Gastrocnemius medialis (tissue), 4 donors: Measurements from ENCODE around the gene SEMA4A. TPM values are rescaled to one million over a fixed set of nuclear protein-coding genes. Genes with fewer than 3 reads are reported as not detected.

Source experiments
- ATAC-seq, 2 donors: fragments of 150-250 bp; one replicate each; pipeline ENCODE4 v1.9.1; 2016
- DNase-seq, 2 donors: peaks; one replicate each; pipeline ENCODE4 v3.0.0-alpha.2; 2019
- H3K27ac ChIP-seq, 4 donors: fragments of 200-600 bp; sonication (generic); 1 replicate in 1 of 4; 2 replicates in 3 of 4; pipeline ENCODE4 v1.5.1; 2016 to 2018; ENCODE audit warnings: mild to moderate bottlenecking in 2 of 4, moderate library complexity in 1 of 4
- H3K27me3 ChIP-seq, 3 donors: fragments of 200-600 bp; sonication (generic) in 2 of 3; 1 replicate in 1 of 3; 2 replicates in 2 of 3; pipeline versions ENCODE4 v1.5.1 to v1.6.0; 2016 to 2019; ENCODE audit warnings: mild to moderate bottlenecking in 1 of 3, moderate library complexity in 1 of 3
- H3K36me3 ChIP-seq, 2 donors: fragments of 200-600 bp; sonication (generic) in 1 of 2; one replicate each; pipeline ENCODE4 v1.5.1; 2017 to 2018
- H3K4me1 ChIP-seq, 2 donors: fragments of 200-600 bp; sonication (generic) in 1 of 2; one replicate each; pipeline ENCODE4 v1.5.1; 2016 to 2017; ENCODE audit warnings: mild to moderate bottlenecking in 2 of 2
- H3K4me3 ChIP-seq, 4 donors: fragments of 200-600 bp; sonication (generic) in 3 of 4; 1 replicate in 1 of 4; 2 replicates in 3 of 4; pipeline ENCODE4 v1.5.1; 2016 to 2019; ENCODE audit warnings: mild to moderate bottlenecking in 2 of 4
- H3K9me3 ChIP-seq, 3 donors: fragments of 200-600 bp; sonication (generic) in 2 of 3; 1 replicate in 1 of 3; 2 replicates in 2 of 3; pipeline ENCODE4 v1.5.1; 2016 to 2019
- CTCF ChIP-seq, 5 experiments: fragments of 450-650 bp in 3 of 5; fragments of 200-600 bp in 2 of 5; sonication (generic) in 2 of 5; IDR thresholded peaks in 4 of 5; conservative IDR thresholded peaks in 1 of 5; 1 replicate in 4 of 5; 2 replicates in 1 of 5; pipeline ENCODE4 v1.5.1; 2016 to 2019; ENCODE audit warnings: antibody characterized with exemption in 5 of 5, mild to moderate bottlenecking in 3 of 5, moderate library complexity in 3 of 5
- POLR2A ChIP-seq, 2 donors: fragments of 450-650 bp; IDR thresholded peaks; one replicate each; pipeline ENCODE4 v1.6.1; 2017; ENCODE audit warnings: antibody characterized with exemption in 2 of 2, mild to moderate bottlenecking in 2 of 2, moderate library complexity in 2 of 2
- in situ Hi-C, 4 donors: fragments of 200-750 bp; cut with MboI; loops; one replicate each; pipeline versions ENCODE4 v1.15.0 to v1.8.0; 2017; ENCODE audit warnings: low sequenced_read_pairs in 4 of 4
- intact Hi-C: fragments of 100-400 bp; cut with DNase I; formaldehyde crosslinking; loops from one replicate; pipeline ENCODE4 v1.15.1; 2023; ENCODE audit warnings: low total_unique reads
- total RNA-seq, 4 donors: library from RNA; depleted of rRNA; stranded (reverse); fragments of >200 nt; gene quantifications; one replicate each; pipeline versions ENCODE4 v1.1.0 to v1.2.3, GENCODE V29; 2016

Gene SEMA4A
- total RNA-seq, 4 donors from 2014 or later, result 0.29 to 2.4 (median 1.2) TPM

GRCh38 chr1:156163712-156164111, 10.3 kb downstream of the SEMA4A start:
- no peak overlapping the region for H3K27ac ChIP-seq
- peaks cover 10 to 18% of the 10 kb centered on the region in 2 donors for H3K4me1 ChIP-seq
- no peak overlapping the region for H3K4me3 ChIP-seq
- DNase-seq (no peak), ATAC-seq (no peak)
- H3K36me3 ChIP-seq, result no peaks in the 10 kb centered on the region
- H3K27me3 ChIP-seq, result no peaks in the 10 kb centered on the region
- no peak for TF ChIP-seq CTCF (IDR thresholded peaks at IDR 0.05 in 4 of 5, conservative IDR thresholded peaks at IDR 0.05 in 1 of 5)
- TF ChIP-seq POLR2A (IDR thresholded peaks at IDR 0.05), result no peak
- H3K9me3 ChIP-seq, result no peaks in the 10 kb centered on the region
- in situ Hi-C loops (no loop called here), intact Hi-C loops (loop anchor here (10.0 kb wide), 1 partner anchor 309 kb away; the partner anchor contains the start of genes GON4L and SYT11)

- in situ Hi-C loops, result no loop called here
- intact Hi-C loops, result loop anchor here (10.0 kb wide), 1 partner anchor 309 kb away; the partner anchor contains the start of genes GON4L and SYT11
- no peak overlapping the region for H3K27ac ChIP-seq
- no peaks in the 10 kb centered on the region for H3K36me3 ChIP-seq
- TF ChIP-seq POLR2A (IDR thresholded peaks at IDR 0.05) (no peak), CTCF (IDR thresholded peaks at IDR 0.05 in 4 of 5, conservative IDR thresholded peaks at IDR 0.05 in 1 of 5) (no peak)
- no peaks in the 10 kb centered on the region for H3K27me3 ChIP-seq
- DNase-seq, result no peak
- peaks cover 10 to 18% of the 10 kb centered on the region in 2 donors for H3K4me1 ChIP-seq
- no peaks in the 10 kb centered on the region for H3K9me3 ChIP-seq
- no peak overlapping the region for H3K4me3 ChIP-seq
- no peak for ATAC-seq
Measured at GRCh38 chr1:156164125-156164831, 10.9 kb downstream of the SEMA4A start.

- no peak for TF ChIP-seq POLR2A (IDR thresholded peaks at IDR 0.05)
- TF ChIP-seq CTCF (IDR thresholded peaks at IDR 0.05 in 4 of 5, conservative IDR thresholded peaks at IDR 0.05 in 1 of 5), result no peak
- no peak overlapping the region for H3K27ac ChIP-seq
- peaks cover 7 to 15% of the 10 kb centered on the region in 2 donors for H3K4me1 ChIP-seq
- no peaks in the 10 kb centered on the region for H3K9me3 ChIP-seq
- intact Hi-C loops, result loop anchor here (10.0 kb wide), 1 partner anchor 310 kb away; the partner anchor contains the start of genes GON4L and SYT11
- no peaks in the 10 kb centered on the region for H3K36me3 ChIP-seq
- no peak for ATAC-seq
- no peak for DNase-seq
- no peak overlapping the region for H3K4me3 ChIP-seq
- in situ Hi-C loops, result no loop called here
- H3K27me3 ChIP-seq, result no peaks in the 10 kb centered on the region
Measured at GRCh38 chr1:156165083-156165482, 11.7 kb downstream of the SEMA4A start.

- Histone ChIP-seq H3K36me3 (no peaks in the 10 kb centered on the region), H3K4me1 (no peaks in the 10 kb centered on the region), H3K4me3 (no peak overlapping the region), H3K9me3 (no peaks in the 10 kb centered on the region), H3K27me3 (no peaks in the 10 kb centered on the region), H3K27ac (no peak overlapping the region)
- TF ChIP-seq POLR2A (IDR thresholded peaks at IDR 0.05) (no peak), CTCF (IDR thresholded peaks at IDR 0.05 in 4 of 5, conservative IDR thresholded peaks at IDR 0.05 in 1 of 5) (no peak)
- DNase-seq (no peak), ATAC-seq (no peak)
- in situ Hi-C loops, result no loop called here
- intact Hi-C loops, result loop anchor here (10.0 kb wide), 1 partner anchor 313 kb away; the partner anchor contains the start of genes GON4L and SYT11
Measured at GRCh38 chr1:156167536-156167935, 14.2 kb downstream of the SEMA4A start.
